ENCODE measurements around the gene FRS2. TPM values are rescaled to one million over a fixed set of nuclear protein-coding genes. Genes with fewer than 3 reads are reported as not detected.
"Not testable (repeated sequence)": the region's sequence is repeated elsewhere in the genome, so short reads cannot be mapped to it uniquely, and the experiment has no call there.

The FRS2 gene
- total and polyA plus RNA-seq, 8 donors: 2.0 to 71.0 (median 12.1) TPM

- no peaks in the 10 kb centered on the region for H3K9me3 ChIP-seq
- no peaks in the 10 kb centered on the region for H3K27me3 ChIP-seq
- intact Hi-C loops (cut with DNase I; ENCODE audit: low total_unique reads): no loop called here
- 91 to 98% (median 95%) methylated on average over 6 of the region's 6 CpGs for WGBS, 5 donors
- DNase-seq: no peak
- no peak overlapping the region for H3K27ac ChIP-seq
- H3K4me3 ChIP-seq: no peak overlapping the region
- peaks cover 48 to 66% (median 65%) of the 10 kb centered on the region in 4 donors for H3K36me3 ChIP-seq
- TF ChIP-seq POLR2A (IDR thresholded peaks at IDR 0.05) (no peak), CTCF (IDR thresholded peaks at IDR 0.05) (no peak), POLR2AphosphoS5 (IDR thresholded peaks at IDR 0.05) (no peak), EP300 (IDR thresholded peaks at IDR 0.05) (no peak)
- no peaks in the 10 kb centered on the region for H3K4me1 ChIP-seq
Observed at GRCh38 chr12:69601962-69602685, 131.9 kb downstream of the FRS2 start.

- Histone ChIP-seq H3K4me3 (no peak overlapping the region), H3K9me3 (no peaks in the 10 kb centered on the region), H3K36me3 (peaks cover 39 to 57% (median 56%) of the 10 kb centered on the region in 4 donors), H3K4me1 (no peaks in the 10 kb centered on the region), H3K27ac (no peak overlapping the region), H3K27me3 (no peaks in the 10 kb centered on the region)
- no peak for DNase-seq
- intact Hi-C loops (cut with DNase I; ENCODE audit: low total_unique reads): no loop called here
- TF ChIP-seq CTCF (IDR thresholded peaks at IDR 0.05) (no peak), POLR2AphosphoS5 (IDR thresholded peaks at IDR 0.05) (no peak), EP300 (IDR thresholded peaks at IDR 0.05) (no peak), POLR2A (IDR thresholded peaks at IDR 0.05) (no peak)
Observed at GRCh38 chr12:69602954-69603353, 132.8 kb downstream of the FRS2 start.

- H3K9me3 ChIP-seq; intact Hi-C loops (cut with DNase I; ENCODE audit: low total_unique reads); DNase-seq; H3K4me3 ChIP-seq; H3K4me1 ChIP-seq; H3K27me3 ChIP-seq; H3K27ac ChIP-seq: not testable (repeated sequence)
- 97 to 99% (median 98%) methylated on average over 4 to 6 of the region's 6 CpGs for WGBS, 5 donors
- H3K36me3 ChIP-seq: peaks cover 37 to 51% (median 50%) of the 10 kb centered on the region in 4 donors
Observed at GRCh38 chr12:69603556-69603955, 133.4 kb downstream of the FRS2 start.

GRCh38 chr12:69604275-69604674 lies 134.1 kb downstream of the FRS2 start:
- H3K4me1 ChIP-seq; DNase-seq; H3K9me3 ChIP-seq; intact Hi-C loops (cut with DNase I; ENCODE audit: low total_unique reads); H3K4me3 ChIP-seq; H3K27ac ChIP-seq; H3K27me3 ChIP-seq: not testable (repeated sequence)
- 49 to 58% (median 56%) methylated on average over 2 of the region's 3 CpGs for WGBS, 5 donors
- H3K36me3 ChIP-seq: peaks cover 31 to 44% (median 43%) of the 10 kb centered on the region in 4 donors

GRCh38 chr12:69608114-69608513 lies 137.9 kb downstream of the FRS2 start:
- DNase-seq: no peak
- TF ChIP-seq EP300 (IDR thresholded peaks at IDR 0.05): no peak
- TF ChIP-seq POLR2A (IDR thresholded peaks at IDR 0.05): no peak
- no peak for TF ChIP-seq POLR2AphosphoS5 (IDR thresholded peaks at IDR 0.05)
- no peak for TF ChIP-seq CTCF (IDR thresholded peaks at IDR 0.05)
- H3K27me3 ChIP-seq: no peaks in the 10 kb centered on the region
- no peaks in the 10 kb centered on the region for H3K9me3 ChIP-seq
- no peak overlapping the region for H3K27ac ChIP-seq
- intact Hi-C loops (cut with DNase I; ENCODE audit: low total_unique reads): no loop called here
- H3K4me1 ChIP-seq: no peaks in the 10 kb centered on the region
- H3K36me3 ChIP-seq: peaks cover 4 to 6% (median 5%) of the 10 kb centered on the region in 4 donors
- no peak overlapping the region for H3K4me3 ChIP-seq
- 51 to 67% (median 61%) methylated on average over 2 of the region's 2 CpGs for WGBS, 5 donors
